ENCODE results near the gene MACROD2.

The MACROD2 gene

GRCh38 chr20:14282140-14282539 is 286.8 kb downstream of the MACROD2 start:
- TF ChIP-seq TAF1 (IDR thresholded peaks at IDR 0.05; ENCODE audit: borderline replicate concordance, insufficient read depth, low read length): no peak
- TF ChIP-seq REST (IDR thresholded peaks at IDR 0.05; ENCODE audit: insufficient read depth in 1 of 2, low read depth in 2 of 2, low read length in 2 of 2): no peak
- TF ChIP-seq FOXP2 (optimal IDR thresholded peaks at IDR 0.05; ENCODE audit: borderline replicate concordance, extremely low read depth, extremely low read length, insufficient read depth): no peak
- no peak for TF ChIP-seq POLR2AphosphoS5 (IDR thresholded peaks at IDR 0.05; ENCODE audit: low read depth, low read length)
- no peak for TF ChIP-seq SIN3A (IDR thresholded peaks at IDR 0.05; ENCODE audit: borderline replicate concordance, insufficient read depth, low read length)

DNA sequence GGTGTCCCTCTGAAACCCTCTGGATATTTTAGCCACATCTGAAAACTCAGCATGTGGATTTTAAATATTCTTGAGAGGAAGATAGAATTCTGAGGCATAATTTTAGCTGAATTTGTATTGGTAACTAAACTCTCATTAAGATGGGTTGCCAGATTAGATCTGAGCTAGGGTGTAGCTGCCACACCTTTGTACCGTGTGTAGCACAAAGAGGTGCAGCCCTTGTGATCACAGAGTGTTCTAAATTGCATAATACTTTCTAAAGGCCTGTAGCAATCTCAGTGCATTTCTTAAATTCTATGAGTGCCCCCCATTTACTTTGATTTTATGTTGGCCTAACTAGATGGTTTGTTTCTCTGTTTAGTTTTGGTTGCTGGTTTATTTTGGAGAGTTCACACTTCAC is 289.1 kb downstream of the MACROD2 start:
- TF ChIP-seq REST (IDR thresholded peaks at IDR 0.05; ENCODE audit: insufficient read depth in 1 of 2, low read depth in 2 of 2, low read length in 2 of 2) (no peak), SIN3A (IDR thresholded peaks at IDR 0.05; ENCODE audit: borderline replicate concordance, insufficient read depth, low read length) (no peak), TAF1 (IDR thresholded peaks at IDR 0.05; ENCODE audit: borderline replicate concordance, insufficient read depth, low read length) (no peak), FOXP2 (optimal IDR thresholded peaks at IDR 0.05; ENCODE audit: borderline replicate concordance, extremely low read depth, extremely low read length, insufficient read depth) (no peak), POLR2AphosphoS5 (IDR thresholded peaks at IDR 0.05; ENCODE audit: low read depth, low read length) (no peak)

GRCh38 chr20:14288341-14289330 is 293.3 kb downstream of the MACROD2 start:
- TF ChIP-seq FOXP2 (optimal IDR thresholded peaks at IDR 0.05; ENCODE audit: borderline replicate concordance, extremely low read depth, extremely low read length, insufficient read depth) (no peak), POLR2AphosphoS5 (IDR thresholded peaks at IDR 0.05; ENCODE audit: low read depth, low read length) (no peak), SIN3A (IDR thresholded peaks at IDR 0.05; ENCODE audit: borderline replicate concordance, insufficient read depth, low read length) (no peak), REST (IDR thresholded peaks at IDR 0.05; ENCODE audit: insufficient read depth in 1 of 2, low read depth in 2 of 2, low read length in 2 of 2) (no peak), TAF1 (IDR thresholded peaks at IDR 0.05; ENCODE audit: borderline replicate concordance, insufficient read depth, low read length) (no peak)

GRCh38 chr20:14291502-14291901 is 296.2 kb downstream of the MACROD2 start:
- no peak for TF ChIP-seq POLR2AphosphoS5 (IDR thresholded peaks at IDR 0.05; ENCODE audit: low read depth, low read length)
- TF ChIP-seq TAF1 (IDR thresholded peaks at IDR 0.05; ENCODE audit: borderline replicate concordance, insufficient read depth, low read length): no peak
- no peak for TF ChIP-seq FOXP2 (optimal IDR thresholded peaks at IDR 0.05; ENCODE audit: borderline replicate concordance, extremely low read depth, extremely low read length, insufficient read depth)
- TF ChIP-seq SIN3A (IDR thresholded peaks at IDR 0.05; ENCODE audit: borderline replicate concordance, insufficient read depth, low read length): no peak
- no peak for TF ChIP-seq REST (IDR thresholded peaks at IDR 0.05; ENCODE audit: insufficient read depth in 1 of 2, low read depth in 2 of 2, low read length in 2 of 2)
